Neuronal stem cell (in vitro differentiated cells): ENCODE data around the gene ACOXL.
A peak's percentile ranks its signal among the peaks of the same experiment; 100 is the strongest.

Source experiments
- DNase-seq: peaks from one replicate; pipeline ENCODE4 v3.0.0-alpha.2; 2013; ENCODE audit warnings: low spot score
- H2AFZ ChIP-seq: one replicate; pipeline ENCODE4 v1.6.1; 2013; ENCODE audit warnings: mild to moderate bottlenecking, low read length, inconsistent platforms
- H2AK5ac ChIP-seq: 2 replicates; pipeline ENCODE4 v1.6.1; 2013; ENCODE audit warnings: low read depth, mild to moderate bottlenecking, inconsistent platforms, low read length, moderate library complexity, mixed read lengths
- H2BK120ac ChIP-seq: 2 replicates; pipeline ENCODE4 v1.6.1; 2013; ENCODE audit warnings: low read depth, mild to moderate bottlenecking, inconsistent platforms, low read length, moderate library complexity, mixed read lengths
- H2BK12ac ChIP-seq: one replicate; pipeline ENCODE4 v1.6.1; 2013; ENCODE audit warnings: low read length, inconsistent platforms
- H2BK15ac ChIP-seq: 2 replicates; pipeline ENCODE4 v1.6.1; 2013; ENCODE audit warnings: mild to moderate bottlenecking, low read length, inconsistent platforms, mixed read lengths
- H2BK5ac ChIP-seq: one replicate; pipeline ENCODE4 v1.6.1; 2013; ENCODE audit warnings: inconsistent platforms, mild to moderate bottlenecking, low read length, moderate library complexity
- H3K14ac ChIP-seq: one replicate; pipeline ENCODE4 v1.6.1; 2013; ENCODE audit warnings: low read length, inconsistent platforms
- H3K18ac ChIP-seq: 2 replicates; pipeline ENCODE4 v1.6.1; 2013; ENCODE audit warnings: low read length, inconsistent platforms
- H3K23ac ChIP-seq: 2 replicates; pipeline ENCODE4 v1.6.1; 2013; ENCODE audit warnings: low read depth, mild to moderate bottlenecking, mixed read lengths, low read length, inconsistent platforms; ENCODE audit not compliant: poor library complexity
- H3K27ac ChIP-seq: replicated peaks from 3 replicates; pipeline ENCODE4 v1.5.1; 2013; ENCODE audit warnings: low read length, inconsistent platforms
- H3K27me3 ChIP-seq, 3 experiments: 2 replicates each; pipeline ENCODE4 v1.6.1; 2013; ENCODE audit warnings: low read length in 3 of 3, mild to moderate bottlenecking in 2 of 3, inconsistent platforms in 1 of 3, low read depth in 1 of 3, mixed read lengths in 1 of 3, moderate library complexity in 1 of 3; ENCODE audit not compliant: control insufficient read depth in 3 of 3, insufficient read depth in 3 of 3
- H3K36me3 ChIP-seq, 2 donors: replicated peaks in 1 of 2; 2 replicates each; pipeline ENCODE4 v1.6.1; 2013; ENCODE audit warnings: low read length in 2 of 2; ENCODE audit not compliant: control insufficient read depth in 2 of 2, insufficient read depth in 2 of 2
- H3K4ac ChIP-seq: 2 replicates; pipeline ENCODE4 v1.6.1; 2013; ENCODE audit warnings: inconsistent platforms, mild to moderate bottlenecking, low read length, moderate library complexity
- H3K4me1 ChIP-seq, 2 donors: 1 replicate in 1 of 2; 2 replicates in 1 of 2; pipeline ENCODE4 v1.6.1; 2013; ENCODE audit warnings: low read length in 2 of 2, low read depth in 1 of 2; ENCODE audit not compliant: control insufficient read depth in 2 of 2, insufficient read depth in 1 of 2
- H3K4me2 ChIP-seq: one replicate; pipeline ENCODE4 v1.6.1; 2013; ENCODE audit warnings: mild to moderate bottlenecking, low read length, inconsistent platforms; ENCODE audit not compliant: insufficient read depth, poor library complexity, severe bottlenecking
- H3K4me3 ChIP-seq, 2 donors: 2 replicates each; pipeline ENCODE4 v1.5.1; 2013; ENCODE audit warnings: low read length in 2 of 2, mild to moderate bottlenecking in 2 of 2, inconsistent platforms in 1 of 2, moderate library complexity in 1 of 2
- H3K79me1 ChIP-seq: one replicate; pipeline ENCODE4 v1.6.1; 2013; ENCODE audit warnings: low read depth, mild to moderate bottlenecking, inconsistent platforms, low read length, moderate library complexity
- H3K9ac ChIP-seq: one replicate; pipeline ENCODE4 v1.6.1; 2013; ENCODE audit warnings: mild to moderate bottlenecking, low read depth, low read length, inconsistent platforms; ENCODE audit not compliant: poor library complexity
- H3K9me3 ChIP-seq, 2 donors: replicated peaks in 1 of 2; 2 replicates each; pipeline versions ENCODE3 to v1.6.1; 2013; ENCODE audit warnings: low read length in 2 of 2, mild to moderate bottlenecking in 2 of 2, inconsistent platforms in 1 of 2, low read depth in 1 of 2, mixed read lengths in 1 of 2, moderate library complexity in 1 of 2; ENCODE audit not compliant: control insufficient read depth in 2 of 2, insufficient read depth in 1 of 2
- H4K8ac ChIP-seq: one replicate; pipeline ENCODE4 v1.6.1; 2013; ENCODE audit warnings: low read depth, mild to moderate bottlenecking, inconsistent platforms, low read length, moderate library complexity
- H4K91ac ChIP-seq: one replicate; pipeline ENCODE4 v1.6.1; 2013; ENCODE audit warnings: low read length, low read depth, mild to moderate bottlenecking, inconsistent platforms; ENCODE audit not compliant: poor library complexity
- WGBS, 2 donors: extraction: QIAGEN DNeasy Blood & Tissue Kit; methylation state at CpG; one replicate each; pipeline ENCODE4 v1.1.7; 2013; ENCODE audit warnings: missing lambda C conversion rate in 2 of 2, mixed read lengths in 1 of 2; ENCODE audit not compliant: insufficient read length in 2 of 2, insufficient replicate concordance in 1 of 2; ENCODE audit errors: extremely low coverage in 2 of 2; 5-methylcytosine and 5-hydroxymethylcytosine counted together

The ACOXL gene

GRCh38 chr2:110977403-110977802, 245.0 kb downstream of the ACOXL start:
- H3K4me3 ChIP-seq: no peak overlapping the region
- H3K9me3 ChIP-seq: peaks cover 0 to 2% of the 10 kb centered on the region in 2 donors
- H3K4me2 ChIP-seq: no peak overlapping the region
- no peak overlapping the region for H3K9ac ChIP-seq
- no CpG with 5 or more reads among the region's 4 CpGs for WGBS, 2 donors
- H3K4me1 ChIP-seq: peaks cover 0 to 17% of the 10 kb centered on the region in 2 donors
- H4K91ac ChIP-seq: no peak overlapping the region
- no peak overlapping the region for H3K27ac ChIP-seq
- no peak overlapping the region for H2BK15ac ChIP-seq
- H3K27me3 ChIP-seq: peaks cover 0 to 10% (median 0%) of the 10 kb centered on the region in 3 experiments
- no peak overlapping the region for H3K14ac ChIP-seq
- no peak overlapping the region for H2AFZ ChIP-seq
- no peak overlapping the region for H2BK5ac ChIP-seq
- H3K18ac ChIP-seq: no peak overlapping the region
- H3K79me1 ChIP-seq: no peaks in the 10 kb centered on the region
- H2BK120ac ChIP-seq: no peak overlapping the region
- no peak for DNase-seq
- no peak overlapping the region for H4K8ac ChIP-seq
- no peak overlapping the region for H2AK5ac ChIP-seq
- no peak overlapping the region for H2BK12ac ChIP-seq
- H3K4ac ChIP-seq: no peak overlapping the region
- H3K23ac ChIP-seq: no peak overlapping the region
- no peaks in the 10 kb centered on the region for H3K36me3 ChIP-seq

- no CpG with 5 or more reads among the region's 6 CpGs for WGBS, 2 donors
- Histone ChIP-seq H2AFZ (no peak overlapping the region), H3K4me1 (peaks cover 0 to 17% of the 10 kb centered on the region in 2 donors), H3K9me3 (peaks cover 0 to 2% of the 10 kb centered on the region in 2 donors), H3K4me2 (no peak overlapping the region), H3K79me1 (no peaks in the 10 kb centered on the region), H4K91ac (no peak overlapping the region), H2AK5ac (no peak overlapping the region), H3K18ac (no peak overlapping the region), H2BK120ac (no peak overlapping the region), H2BK15ac (no peak overlapping the region), H3K36me3 (no peaks in the 10 kb centered on the region), H3K27ac (no peak overlapping the region), H3K9ac (no peak overlapping the region), H4K8ac (no peak overlapping the region), H2BK12ac (no peak overlapping the region), H3K14ac (no peak overlapping the region), H2BK5ac (no peak overlapping the region), H3K4me3 (no peak overlapping the region), H3K23ac (no peak overlapping the region), H3K27me3 (peaks cover 0 to 10% (median 0%) of the 10 kb centered on the region in 3 experiments), H3K4ac (no peak overlapping the region)
- DNase-seq: no peak
Measured at GRCh38 chr2:110978148-110978547, 245.8 kb downstream of the ACOXL start.

GRCh38 chr2:110978756-110979470, 246.5 kb downstream of the ACOXL start:
- no peak overlapping the region for H2BK12ac ChIP-seq
- no peak overlapping the region for H4K91ac ChIP-seq
- no peak overlapping the region for H3K18ac ChIP-seq
- H2AK5ac ChIP-seq: no peak overlapping the region
- no peaks in the 10 kb centered on the region for H3K36me3 ChIP-seq
- WGBS, 2 donors: no CpG with 5 or more reads among the region's 12 CpGs
- H2BK120ac ChIP-seq: no peak overlapping the region
- peaks cover 0 to 16% of the 10 kb centered on the region in 2 donors for H3K4me1 ChIP-seq
- no peak overlapping the region for H2BK15ac ChIP-seq
- H3K9ac ChIP-seq: no peak overlapping the region
- H4K8ac ChIP-seq: no peak overlapping the region
- no peak overlapping the region for H3K14ac ChIP-seq
- peaks cover 0 to under 1% of the 10 kb centered on the region in 2 donors for H3K9me3 ChIP-seq
- H3K27ac ChIP-seq: no peak overlapping the region
- H3K4me3 ChIP-seq: no peak overlapping the region
- H3K23ac ChIP-seq: no peak overlapping the region
- DNase-seq: no peak
- H2AFZ ChIP-seq: no peak overlapping the region
- no peak overlapping the region for H2BK5ac ChIP-seq
- H3K27me3 ChIP-seq: peaks cover 0 to 10% (median 0%) of the 10 kb centered on the region in 3 experiments
- no peak overlapping the region for H3K4me2 ChIP-seq
- no peak overlapping the region for H3K4ac ChIP-seq
- no peaks in the 10 kb centered on the region for H3K79me1 ChIP-seq

DNA sequence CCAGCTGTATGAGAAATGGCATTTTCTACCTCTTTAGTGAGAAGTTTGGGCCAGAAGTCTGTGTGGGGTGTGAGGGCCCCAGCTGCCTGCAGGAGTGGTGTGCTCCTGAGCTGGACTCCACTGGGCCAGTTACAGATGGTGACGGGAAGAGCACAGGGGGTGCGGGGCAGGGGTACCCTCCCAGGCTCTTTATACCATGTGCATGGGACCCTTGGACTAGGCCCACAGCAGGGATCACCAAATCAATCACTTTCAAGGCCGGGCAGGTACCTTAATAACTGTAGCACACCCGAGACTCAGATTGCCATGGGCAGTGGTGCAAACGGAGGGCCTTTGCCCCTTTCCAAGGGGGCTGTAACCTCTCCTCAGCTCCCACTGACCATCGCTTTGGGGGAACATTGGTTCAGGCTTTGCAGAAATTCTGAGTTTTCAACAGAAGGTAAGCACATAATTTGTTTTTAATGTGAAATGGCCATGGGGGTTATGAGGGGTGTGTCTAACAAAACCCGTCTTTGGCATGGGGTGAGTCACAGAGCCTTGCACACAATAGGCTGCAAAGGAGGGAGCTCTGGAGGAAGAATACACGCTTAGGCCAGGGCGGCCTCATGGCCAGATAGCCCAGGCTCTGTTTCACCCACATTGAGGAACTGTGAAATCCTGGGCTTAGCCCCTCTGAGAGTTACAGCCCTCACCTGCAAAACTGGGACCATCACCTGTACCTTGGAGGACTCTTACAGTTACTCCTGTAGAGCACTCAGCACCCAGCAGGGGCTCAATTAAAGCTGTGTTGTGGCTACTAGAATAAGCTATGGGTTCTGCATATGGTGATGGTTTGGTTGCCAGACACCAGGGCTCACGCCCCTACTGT, 247.3 kb downstream of the ACOXL start:
- Histone ChIP-seq H3K9ac (no peak overlapping the region), H4K8ac (no peak overlapping the region), H3K27me3 (peaks cover 0 to 7% (median 0%) of the 10 kb centered on the region in 3 experiments), H2AK5ac (peak overlapping the region; percentile 6), H3K4ac (no peak overlapping the region), H3K4me2 (no peak overlapping the region), H3K14ac (no peak overlapping the region), H2BK120ac (no peak overlapping the region), H2BK5ac (no peak overlapping the region), H3K27ac (no peak overlapping the region), H3K18ac (peak overlapping the region; percentile 7), H2BK15ac (peak overlapping the region; percentile 6), H3K4me1 (peaks cover 0 to 12% of the 10 kb centered on the region in 2 donors), H4K91ac (no peak overlapping the region), H3K79me1 (no peaks in the 10 kb centered on the region), H3K4me3 (no peak overlapping the region), H3K23ac (no peak overlapping the region), H2AFZ (no peak overlapping the region), H3K9me3 (no peaks in the 10 kb centered on the region), H3K36me3 (no peaks in the 10 kb centered on the region), H2BK12ac (no peak overlapping the region)
- WGBS, 2 donors: no CpG with 5 or more reads among the region's 10 CpGs
- DNase-seq: no peak
